OCI-LY3 (cell line): ENCODE data around the gene IGFALS.

Experiments
- H2AFZ ChIP-seq: fragments of 200-600, 300-600 bp; shearing (Covaris generic); 2 replicates; pipeline ENCODE4 v1.6.0; 2014; ENCODE audit warnings: antibody characterized with exemption, low read depth, low read length
- H3K27ac ChIP-seq: fragments of 200-600, 300-600 bp; sonication (generic); 2 replicates; pipeline ENCODE4 v1.5.1; 2014; ENCODE audit warnings: mild to moderate bottlenecking, low read length, moderate library complexity, mixed read lengths
- H3K27me3 ChIP-seq: fragments of 200-600, 300-600 bp; sonication (generic); 2 replicates; pipeline ENCODE4 v1.6.1; 2014; ENCODE audit warnings: low read depth, low read length, mixed read lengths
- H3K36me3 ChIP-seq: fragments of 200-600, 300-600 bp; sonication (generic); replicated peaks from 2 replicates; pipeline ENCODE3; 2014; ENCODE audit warnings: low read depth, low read length, mixed read lengths
- H3K4me1 ChIP-seq: fragments of 300-600, 200-600 bp; sonication (generic); 2 replicates; pipeline ENCODE4 v1.6.1; 2014; ENCODE audit warnings: low read length, mixed read lengths
- H3K4me2 ChIP-seq: fragments of 200-600, 300-600 bp; sonication (generic); 2 replicates; pipeline ENCODE4 v1.6.1; 2014; ENCODE audit warnings: low read length, mixed read lengths
- H3K4me3 ChIP-seq: fragments of 300-600, 200-600 bp; sonication (generic); 2 replicates; pipeline ENCODE4 v1.5.1; 2014; ENCODE audit warnings: antibody characterized with exemption, mild to moderate bottlenecking, low read length, moderate library complexity
- H3K79me2 ChIP-seq: fragments of 300-600, 200-600 bp; shearing (Covaris generic); 2 replicates; pipeline ENCODE4 v1.6.1; 2014; ENCODE audit warnings: mild to moderate bottlenecking, low read length, mixed read lengths
- H3K9ac ChIP-seq: fragments of 300-600, 200-600 bp; shearing (Covaris generic); 2 replicates; pipeline ENCODE4 v1.6.0; 2014; ENCODE audit warnings: mild to moderate bottlenecking, low read length, moderate library complexity
- H3K9me3 ChIP-seq: fragments of 200-600, 300-600 bp; shearing (Covaris generic); 2 replicates; pipeline ENCODE4 v1.6.1; 2014; ENCODE audit warnings: low read length, mixed read lengths; ENCODE audit not compliant: insufficient read depth
- H4K20me1 ChIP-seq: fragments of 200-600, 300-600 bp; sonication (generic); 2 replicates; pipeline ENCODE4 v1.6.1; 2016; ENCODE audit warnings: low read length, mixed read lengths; ENCODE audit not compliant: insufficient read depth
- EZH2phosphoT487 ChIP-seq: fragments of 200-600 bp; shearing (Covaris generic); IDR thresholded peaks from 2 replicates; pipeline ENCODE4 v1.6.1; 2018; ENCODE audit warnings: antibody characterized with exemption, mixed run types, low read depth
- TF ChIP-seq, protein P1 (sequence below): fragments of 200-600, 300-600 bp; sonication (generic); IDR thresholded peaks from 2 replicates; pipeline ENCODE4 v1.5.1; 2014; ENCODE audit warnings: antibody characterized with exemption, low read length, low read depth

Gene IGFALS

DNA sequence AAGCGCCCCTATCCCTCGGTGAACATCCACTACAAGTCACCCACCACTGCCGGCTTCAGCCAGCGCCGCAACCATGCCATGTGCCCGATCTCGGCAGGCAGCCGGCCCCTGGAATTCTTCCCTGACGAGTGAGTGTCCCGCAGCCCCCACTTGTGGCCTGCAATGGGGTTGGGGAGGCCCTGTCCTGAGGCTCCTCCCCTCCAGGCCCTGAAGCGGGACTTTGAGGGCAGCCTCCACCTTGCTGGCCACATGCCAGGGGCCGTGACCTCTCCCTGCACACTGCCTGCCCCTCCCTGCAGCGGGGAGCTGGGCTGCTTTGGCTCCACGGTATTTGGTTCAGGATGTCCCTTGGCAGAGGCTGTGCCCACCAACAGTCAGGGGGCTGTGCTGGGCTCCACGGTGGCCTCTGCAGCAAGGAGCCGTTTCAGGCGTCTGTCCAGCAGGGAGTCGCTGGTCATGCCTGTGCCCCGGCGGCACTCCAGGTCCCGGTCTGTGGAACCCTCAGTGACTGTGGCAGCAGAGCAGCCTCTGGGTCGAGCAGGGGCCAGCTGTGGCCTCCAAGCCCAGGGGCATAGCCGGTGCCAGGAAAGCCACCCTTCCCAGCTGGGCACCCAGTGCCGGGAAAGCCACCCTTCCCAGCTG lies 30.5 kb downstream of the IGFALS start:
- no peak overlapping the region for H2AFZ ChIP-seq
- H3K4me3 ChIP-seq: no peak overlapping the region
- no peak overlapping the region for H3K9ac ChIP-seq
- no peak overlapping the region for H3K27ac ChIP-seq
- H3K27me3 ChIP-seq: no peaks in the 10 kb centered on the region
- no peaks in the 10 kb centered on the region for H3K4me1 ChIP-seq
- H3K79me2 ChIP-seq: no peaks in the 10 kb centered on the region
- H3K9me3 ChIP-seq: no peaks in the 10 kb centered on the region
- no peak for TF ChIP-seq EZH2phosphoT487
- TF ChIP-seq, protein P1, sequence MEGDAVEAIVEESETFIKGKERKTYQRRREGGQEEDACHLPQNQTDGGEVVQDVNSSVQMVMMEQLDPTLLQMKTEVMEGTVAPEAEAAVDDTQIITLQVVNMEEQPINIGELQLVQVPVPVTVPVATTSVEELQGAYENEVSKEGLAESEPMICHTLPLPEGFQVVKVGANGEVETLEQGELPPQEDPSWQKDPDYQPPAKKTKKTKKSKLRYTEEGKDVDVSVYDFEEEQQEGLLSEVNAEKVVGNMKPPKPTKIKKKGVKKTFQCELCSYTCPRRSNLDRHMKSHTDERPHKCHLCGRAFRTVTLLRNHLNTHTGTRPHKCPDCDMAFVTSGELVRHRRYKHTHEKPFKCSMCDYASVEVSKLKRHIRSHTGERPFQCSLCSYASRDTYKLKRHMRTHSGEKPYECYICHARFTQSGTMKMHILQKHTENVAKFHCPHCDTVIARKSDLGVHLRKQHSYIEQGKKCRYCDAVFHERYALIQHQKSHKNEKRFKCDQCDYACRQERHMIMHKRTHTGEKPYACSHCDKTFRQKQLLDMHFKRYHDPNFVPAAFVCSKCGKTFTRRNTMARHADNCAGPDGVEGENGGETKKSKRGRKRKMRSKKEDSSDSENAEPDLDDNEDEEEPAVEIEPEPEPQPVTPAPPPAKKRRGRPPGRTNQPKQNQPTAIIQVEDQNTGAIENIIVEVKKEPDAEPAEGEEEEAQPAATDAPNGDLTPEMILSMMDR: no peak
- H4K20me1 ChIP-seq: no peaks in the 10 kb centered on the region
- H3K4me2 ChIP-seq: no peak overlapping the region
- H3K36me3 ChIP-seq: peaks cover 2% of the 10 kb centered on the region

DNA sequence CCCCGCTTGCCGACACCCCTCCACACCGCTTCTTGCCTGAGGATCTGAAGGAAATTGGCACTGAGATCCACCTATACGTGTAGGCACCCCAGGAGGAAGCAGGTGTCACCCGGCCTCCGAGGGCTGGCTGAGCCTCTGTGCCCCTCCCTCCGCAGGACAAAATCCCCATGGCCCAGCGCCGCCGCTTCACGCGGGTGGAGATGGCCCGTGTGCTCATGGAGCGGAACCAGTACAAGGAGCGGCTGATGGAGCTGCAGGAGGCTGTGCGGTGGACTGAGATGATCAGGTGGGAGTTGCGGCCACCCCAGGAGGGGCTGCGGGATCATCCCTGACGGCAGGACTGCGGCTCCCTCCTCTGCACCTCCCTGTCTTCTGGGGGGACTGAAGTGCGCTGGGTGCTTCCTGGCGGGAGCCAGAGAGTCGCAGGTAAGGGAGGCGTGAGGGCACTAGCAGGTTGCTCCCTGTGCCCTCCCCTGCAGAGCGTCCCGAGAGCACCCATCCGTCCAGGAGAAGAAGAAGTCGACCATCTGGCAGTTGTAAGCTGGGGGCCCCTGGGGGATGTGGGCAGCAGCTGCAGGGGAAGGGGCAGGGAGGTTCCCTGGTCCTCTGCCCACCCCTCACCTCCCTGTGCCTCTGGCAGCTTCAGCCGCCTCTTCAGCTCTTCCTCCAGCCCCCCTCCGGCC lies 31.2 kb downstream of the IGFALS start:
- TF ChIP-seq EZH2phosphoT487: no peak
- TF ChIP-seq, protein P1: no peak
- peaks cover 2% of the 10 kb centered on the region for H3K36me3 ChIP-seq
- H3K27me3 ChIP-seq: no peaks in the 10 kb centered on the region
- no peaks in the 10 kb centered on the region for H3K9me3 ChIP-seq
- no peaks in the 10 kb centered on the region for H3K4me1 ChIP-seq
- no peaks in the 10 kb centered on the region for H4K20me1 ChIP-seq
- no peak overlapping the region for H3K4me3 ChIP-seq
- H3K27ac ChIP-seq: no peak overlapping the region
- H3K4me2 ChIP-seq: no peak overlapping the region
- H2AFZ ChIP-seq: no peak overlapping the region
- H3K9ac ChIP-seq: no peak overlapping the region
- no peaks in the 10 kb centered on the region for H3K79me2 ChIP-seq

DNA sequence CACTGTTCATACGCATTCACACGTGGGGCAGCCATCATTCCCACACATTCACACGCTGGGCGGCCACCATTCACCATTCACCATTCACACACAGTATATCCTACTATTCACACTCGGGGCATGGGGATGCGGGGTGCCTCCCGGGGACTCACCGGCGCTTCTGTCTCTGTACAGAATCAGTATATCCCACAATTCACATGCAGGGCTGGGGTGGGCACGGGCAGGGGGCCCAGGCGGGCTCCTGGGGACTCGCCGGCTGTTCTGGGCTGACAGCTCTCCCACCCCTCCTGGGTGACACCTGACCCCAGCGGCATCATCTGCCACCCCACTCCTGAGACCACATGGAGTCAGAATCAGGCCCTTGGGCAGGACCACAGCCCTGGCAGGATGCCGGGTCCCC lies 31.8 kb downstream of the IGFALS start:
- H4K20me1 ChIP-seq: no peaks in the 10 kb centered on the region
- no peaks in the 10 kb centered on the region for H3K4me1 ChIP-seq
- H2AFZ ChIP-seq: no peak overlapping the region
- H3K9ac ChIP-seq: no peak overlapping the region
- no peak overlapping the region for H3K27ac ChIP-seq
- no peak for TF ChIP-seq EZH2phosphoT487
- TF ChIP-seq, protein P1: no peak
- H3K27me3 ChIP-seq: no peaks in the 10 kb centered on the region
- H3K79me2 ChIP-seq: no peaks in the 10 kb centered on the region
- no peaks in the 10 kb centered on the region for H3K9me3 ChIP-seq
- H3K4me3 ChIP-seq: no peak overlapping the region
- H3K36me3 ChIP-seq: peaks cover 2% of the 10 kb centered on the region
- no peak overlapping the region for H3K4me2 ChIP-seq

DNA sequence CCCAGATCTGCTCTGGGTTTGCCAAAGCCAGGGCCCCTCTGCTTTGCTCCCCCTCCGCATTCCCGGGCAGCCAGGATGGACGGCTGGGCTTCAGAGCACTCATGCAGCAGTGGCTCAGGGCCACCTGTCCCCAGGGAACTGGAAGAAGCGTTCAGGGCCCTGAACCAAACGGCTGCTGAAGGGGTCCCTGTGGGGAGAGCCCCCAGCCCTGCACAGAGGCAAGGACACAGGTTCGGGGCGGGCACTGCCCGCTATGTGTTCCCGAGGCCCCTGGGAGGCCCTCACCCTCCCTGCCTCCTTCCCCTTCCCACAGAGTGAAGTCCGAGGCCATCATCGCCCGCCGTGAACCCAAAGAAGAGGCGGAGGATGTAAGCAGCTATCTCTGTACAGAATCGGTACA lies 32.6 kb downstream of the IGFALS start:
- Histone ChIP-seq H3K4me2 (no peak overlapping the region), H4K20me1 (no peaks in the 10 kb centered on the region), H2AFZ (no peak overlapping the region), H3K27me3 (no peaks in the 10 kb centered on the region), H3K27ac (no peak overlapping the region), H3K4me3 (no peak overlapping the region), H3K36me3 (peaks cover 2% of the 10 kb centered on the region), H3K9me3 (no peaks in the 10 kb centered on the region), H3K79me2 (no peaks in the 10 kb centered on the region), H3K9ac (no peak overlapping the region), H3K4me1 (no peaks in the 10 kb centered on the region)
- TF ChIP-seq, protein P1: no peak
- no peak for TF ChIP-seq EZH2phosphoT487
